Measurements from ENCODE around the gene PCSK7. TPM values are rescaled to one million over a fixed set of nuclear protein-coding genes. Genes with fewer than 3 reads are reported as not detected.
A peak's percentile ranks its signal among the peaks of the same experiment; 100 is the strongest.

Gene PCSK7
- total RNA-seq, 1 donor from 2014 or later = 154 TPM

DNA sequence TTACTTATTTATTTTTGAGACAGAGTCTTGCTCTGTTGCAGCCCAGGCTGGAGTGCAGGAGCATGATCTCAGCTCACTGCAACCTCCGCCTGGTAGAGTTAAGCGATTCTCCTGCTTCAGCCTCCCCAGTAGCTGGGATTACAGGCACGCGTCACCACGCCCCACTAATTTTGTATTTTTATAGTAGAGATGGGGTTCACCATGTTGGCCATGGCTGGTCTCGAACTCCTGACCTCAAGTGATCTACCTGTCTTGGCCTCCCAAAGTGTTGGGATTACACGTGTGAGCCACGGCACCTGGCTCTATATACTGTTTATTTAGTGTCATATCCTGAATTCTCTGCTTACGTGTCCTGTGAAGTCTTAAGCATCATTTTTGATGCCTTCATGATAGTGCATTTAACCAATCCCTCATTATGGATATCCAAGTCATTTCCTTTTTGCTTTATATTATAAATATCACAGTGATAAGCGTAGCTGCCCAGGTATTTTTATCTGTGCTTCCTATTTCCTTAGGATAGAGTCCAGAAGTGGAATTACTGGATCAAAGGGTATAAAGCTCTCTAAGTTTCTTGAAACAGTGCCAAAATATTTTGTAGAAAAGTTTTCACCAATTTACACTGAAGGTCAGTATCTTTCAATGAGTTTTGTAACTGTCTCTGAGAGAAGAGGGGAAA, 54.2 kb downstream of the PCSK7 start:
- H3K4me1 Mint-ChIP-seq (ENCODE audit: low read depth) = peaks cover 27% of the 10 kb centered on the region
- H3K27me3 Mint-ChIP-seq (ENCODE audit: low read depth) = no peaks in the 10 kb centered on the region
- peak overlapping the region; percentile 94 for H3K4me3 Mint-ChIP-seq (ENCODE audit: low read depth)
- H3K27ac Mint-ChIP-seq = peak overlapping the region; percentile 86
- DNase-seq (ENCODE audit: low spot score) = no peak
- peaks cover 1% of the 10 kb centered on the region for H3K36me3 Mint-ChIP-seq (ENCODE audit: low read depth)
- H3K9me3 Mint-ChIP-seq = no peaks in the 10 kb centered on the region
- intact Hi-C loops (cut with micrococcal nuclease) = loop anchor here (1.0 kb wide), 1 partner anchor 32 kb away; no protein-coding TSS in a partner anchor

GRCh38 chr11:117176186-117176585, 55.7 kb downstream of the PCSK7 start:
- Mint-ChIP-seq H3K4me3 (ENCODE audit: low read depth) (no peak overlapping the region), H3K9me3 (no peaks in the 10 kb centered on the region), H3K27me3 (ENCODE audit: low read depth) (no peaks in the 10 kb centered on the region), H3K4me1 (ENCODE audit: low read depth) (peaks cover 31% of the 10 kb centered on the region), H3K36me3 (ENCODE audit: low read depth) (peaks cover 4% of the 10 kb centered on the region), H3K27ac (no peak overlapping the region)
- DNase-seq (ENCODE audit: low spot score) = no peak
- intact Hi-C loops (cut with micrococcal nuclease) = no loop called here

DNA sequence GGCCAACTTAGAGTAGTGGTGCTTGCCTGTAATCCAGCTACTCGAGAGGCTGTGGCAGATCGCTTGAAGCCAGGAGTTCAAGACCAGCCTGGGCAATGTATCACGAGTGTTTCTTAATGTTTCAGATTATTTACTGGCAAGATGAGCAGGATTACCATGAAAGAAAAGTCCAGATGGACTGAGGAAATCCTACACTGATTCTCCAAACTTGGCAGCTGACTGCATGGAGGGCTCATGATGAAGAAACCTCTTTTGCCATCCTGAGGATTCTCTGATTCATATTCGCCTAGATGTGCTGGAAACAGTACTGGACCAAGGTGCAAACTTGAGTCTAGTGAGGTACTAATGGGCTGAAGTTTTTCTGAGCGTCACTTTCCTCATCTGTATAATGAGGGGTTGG, 56.1 kb downstream of the PCSK7 start:
- Mint-ChIP-seq H3K4me3 (ENCODE audit: low read depth) (no peak overlapping the region), H3K27ac (no peak overlapping the region), H3K4me1 (ENCODE audit: low read depth) (peaks cover 27% of the 10 kb centered on the region), H3K36me3 (ENCODE audit: low read depth) (peaks cover 7% of the 10 kb centered on the region), H3K9me3 (no peaks in the 10 kb centered on the region), H3K27me3 (ENCODE audit: low read depth) (no peaks in the 10 kb centered on the region)
- DNase-seq (ENCODE audit: low spot score) = no peak
- intact Hi-C loops (cut with micrococcal nuclease) = no loop called here

DNA sequence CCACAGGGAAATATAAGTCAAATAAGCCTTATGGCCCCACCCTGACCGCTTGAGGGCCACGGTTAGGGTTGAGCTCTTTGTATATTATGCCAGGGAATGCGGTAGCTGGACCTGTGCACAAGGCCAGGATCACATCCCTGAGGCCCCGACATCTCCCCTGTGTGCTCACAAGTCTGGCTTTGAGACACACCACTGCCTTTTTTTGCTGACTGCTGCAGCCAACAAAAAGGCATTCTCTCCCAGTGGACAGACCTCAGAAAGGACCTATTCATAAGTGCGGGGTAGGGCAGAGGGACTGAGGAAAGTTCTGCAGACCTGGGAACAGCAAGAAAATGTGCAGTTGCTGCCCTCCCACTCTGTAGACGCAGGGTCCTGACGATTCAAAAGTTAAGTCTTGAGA, 56.8 kb downstream of the PCSK7 start:
- Mint-ChIP-seq H3K4me1 (ENCODE audit: low read depth) (peaks cover 23% of the 10 kb centered on the region), H3K27me3 (ENCODE audit: low read depth) (no peaks in the 10 kb centered on the region), H3K36me3 (ENCODE audit: low read depth) (peaks cover 14% of the 10 kb centered on the region), H3K27ac (no peak overlapping the region), H3K4me3 (ENCODE audit: low read depth) (no peak overlapping the region), H3K9me3 (no peaks in the 10 kb centered on the region)
- intact Hi-C loops (cut with micrococcal nuclease) = no loop called here
- no peak for DNase-seq (ENCODE audit: low spot score)

DNA sequence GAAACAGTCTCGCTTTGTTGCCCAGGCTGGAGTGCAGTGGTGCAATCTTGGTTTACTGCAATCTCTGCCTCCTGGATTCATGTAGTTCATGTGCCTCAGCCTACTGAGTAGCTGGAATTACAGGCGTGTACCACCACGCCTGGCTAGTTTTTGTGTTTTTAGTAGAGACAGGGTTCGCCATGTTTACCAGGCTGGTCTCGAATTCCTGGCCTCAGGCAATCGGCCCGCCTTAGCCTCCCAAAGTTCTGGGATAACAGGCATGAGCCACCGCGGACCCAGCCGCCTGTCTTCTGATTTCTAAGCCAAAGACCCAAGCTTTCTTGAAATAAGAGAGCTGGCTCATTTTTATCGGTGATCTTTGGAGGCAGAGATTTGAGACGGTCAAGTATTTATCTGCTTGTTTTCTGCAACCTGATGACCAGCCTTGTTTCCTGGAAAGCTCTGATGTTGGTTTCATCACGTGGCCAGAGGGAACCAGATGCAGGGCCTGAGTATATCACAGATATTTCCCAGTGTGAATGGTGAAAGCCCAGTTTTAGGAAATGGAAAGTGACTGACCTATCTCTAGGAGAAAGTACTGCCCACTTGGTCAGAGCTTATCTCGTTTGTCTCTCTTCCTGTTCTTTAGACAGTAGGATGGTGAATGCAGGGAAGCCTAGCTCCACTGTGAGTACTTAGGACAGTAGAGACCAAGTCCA, 59.0 kb downstream of the PCSK7 start:
- peaks cover 25% of the 10 kb centered on the region for H3K36me3 Mint-ChIP-seq (ENCODE audit: low read depth)
- no peak overlapping the region for H3K27ac Mint-ChIP-seq
- no peaks in the 10 kb centered on the region for H3K27me3 Mint-ChIP-seq (ENCODE audit: low read depth)
- intact Hi-C loops (cut with micrococcal nuclease) = no loop called here
- peaks cover 9% of the 10 kb centered on the region for H3K4me1 Mint-ChIP-seq (ENCODE audit: low read depth)
- H3K4me3 Mint-ChIP-seq (ENCODE audit: low read depth) = no peak overlapping the region
- H3K9me3 Mint-ChIP-seq = no peaks in the 10 kb centered on the region
- no peak for DNase-seq (ENCODE audit: low spot score)

DNA sequence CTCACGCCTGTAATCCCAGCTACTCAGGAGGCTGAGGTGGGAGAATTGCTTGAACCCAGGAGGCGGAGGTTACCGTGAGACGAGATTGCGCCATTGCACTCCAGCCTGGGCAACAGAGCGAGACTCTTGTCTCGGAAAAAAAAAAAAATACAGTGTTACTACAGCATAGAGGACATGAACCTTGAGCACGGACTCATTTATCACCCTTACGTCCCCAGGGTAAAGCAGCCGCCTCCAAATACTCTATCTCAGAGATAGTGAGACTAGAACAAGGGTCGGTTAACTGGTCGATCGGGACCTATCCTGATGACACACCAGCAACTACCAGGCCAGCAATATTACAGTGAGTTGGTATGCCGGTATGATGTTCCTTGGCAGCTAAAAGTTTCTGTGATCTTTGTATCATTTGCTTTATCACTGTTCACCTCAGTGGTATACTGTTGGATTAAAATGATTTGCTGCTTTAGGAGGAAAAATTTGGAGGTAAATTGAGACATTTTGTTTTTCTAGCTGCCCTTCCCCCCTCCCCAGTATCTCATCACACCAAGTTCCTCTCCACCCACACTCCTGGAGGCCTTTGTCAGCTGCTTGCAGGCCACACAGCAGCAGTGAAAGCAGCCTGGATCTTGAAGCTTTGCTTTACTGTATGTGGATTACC, 60.3 kb downstream of the PCSK7 start:
- Mint-ChIP-seq H3K4me3 (ENCODE audit: low read depth) (no peak overlapping the region), H3K27ac (peak overlapping the region; percentile 39), H3K36me3 (ENCODE audit: low read depth) (peaks cover 36% of the 10 kb centered on the region), H3K4me1 (ENCODE audit: low read depth) (peaks cover 7% of the 10 kb centered on the region), H3K9me3 (no peaks in the 10 kb centered on the region), H3K27me3 (ENCODE audit: low read depth) (no peaks in the 10 kb centered on the region)
- intact Hi-C loops (cut with micrococcal nuclease) = no loop called here
- DNase-seq (ENCODE audit: low spot score) = no peak

DNA sequence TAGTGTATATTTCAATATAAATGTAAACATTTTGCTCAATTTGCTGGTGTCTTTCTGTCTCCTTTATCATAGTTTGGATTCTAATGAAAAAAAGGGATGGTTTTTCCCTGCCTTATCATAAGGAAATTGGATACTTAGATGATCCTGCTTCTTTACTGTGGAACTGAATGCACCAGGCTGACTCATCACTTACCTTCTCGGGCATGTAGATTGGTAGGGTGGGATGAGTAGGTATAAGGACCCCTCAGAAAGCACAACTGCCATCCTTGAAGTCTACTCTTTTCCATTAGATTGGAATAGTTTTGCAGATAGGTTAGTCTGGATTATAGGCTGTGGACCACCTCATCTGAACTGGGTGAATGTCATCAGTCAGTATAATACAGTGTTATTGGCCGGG, 60.9 kb downstream of the PCSK7 start:
- no peak for DNase-seq (ENCODE audit: low spot score)
- intact Hi-C loops (cut with micrococcal nuclease) = no loop called here
- no peak overlapping the region for H3K27ac Mint-ChIP-seq
- peaks cover 7% of the 10 kb centered on the region for H3K4me1 Mint-ChIP-seq (ENCODE audit: low read depth)
- H3K9me3 Mint-ChIP-seq = no peaks in the 10 kb centered on the region
- H3K27me3 Mint-ChIP-seq (ENCODE audit: low read depth) = no peaks in the 10 kb centered on the region
- peaks cover 41% of the 10 kb centered on the region for H3K36me3 Mint-ChIP-seq (ENCODE audit: low read depth)
- H3K4me3 Mint-ChIP-seq (ENCODE audit: low read depth) = no peak overlapping the region

DNA sequence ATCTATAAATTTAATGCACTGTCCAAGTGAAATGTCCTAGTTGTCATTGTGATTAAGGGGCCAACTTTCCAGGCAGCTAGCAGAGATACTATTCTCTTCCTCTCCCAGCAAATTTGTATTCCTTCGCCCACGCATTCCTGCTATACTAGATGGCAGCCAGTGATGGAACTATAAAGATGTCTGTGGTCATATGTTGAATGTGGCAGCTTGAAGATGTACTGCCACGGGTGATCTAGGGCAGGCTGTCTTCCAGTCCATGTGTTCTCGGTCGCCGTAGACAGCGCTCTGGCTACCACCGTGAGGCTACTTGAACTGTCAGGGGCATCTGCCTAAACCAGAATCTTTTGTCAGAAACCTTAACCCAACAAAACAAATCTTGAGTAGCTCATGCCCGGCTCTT, 61.7 kb downstream of the PCSK7 start:
- DNase-seq (ENCODE audit: low spot score) = no peak
- peaks cover 7% of the 10 kb centered on the region for H3K4me1 Mint-ChIP-seq (ENCODE audit: low read depth)
- H3K27ac Mint-ChIP-seq = no peak overlapping the region
- intact Hi-C loops (cut with micrococcal nuclease) = no loop called here
- H3K9me3 Mint-ChIP-seq = no peaks in the 10 kb centered on the region
- no peaks in the 10 kb centered on the region for H3K27me3 Mint-ChIP-seq (ENCODE audit: low read depth)
- peaks cover 48% of the 10 kb centered on the region for H3K36me3 Mint-ChIP-seq (ENCODE audit: low read depth)
- no peak overlapping the region for H3K4me3 Mint-ChIP-seq (ENCODE audit: low read depth)

DNA sequence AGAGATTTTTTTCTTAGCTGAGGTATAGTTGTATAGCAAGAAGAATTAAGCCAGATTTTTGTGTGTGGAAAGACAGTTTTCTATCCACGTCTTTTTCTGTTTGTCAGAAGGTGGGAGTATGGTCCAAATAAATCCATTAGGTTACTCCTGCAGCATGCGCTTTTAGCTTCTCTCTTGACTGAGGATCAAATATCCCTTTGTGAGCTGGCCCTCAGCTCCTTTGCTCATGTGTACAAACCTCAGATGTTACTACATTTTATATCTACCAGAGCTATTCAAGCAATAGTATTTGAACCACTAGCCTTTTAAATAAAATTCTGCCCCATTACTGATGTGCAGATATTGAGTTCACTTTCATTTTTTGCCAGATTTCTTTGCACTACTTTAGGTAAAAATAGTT, 62.1 kb downstream of the PCSK7 start:
- H3K27me3 Mint-ChIP-seq (ENCODE audit: low read depth) = no peaks in the 10 kb centered on the region
- H3K27ac Mint-ChIP-seq = no peak overlapping the region
- peaks cover 7% of the 10 kb centered on the region for H3K4me1 Mint-ChIP-seq (ENCODE audit: low read depth)
- no peak for DNase-seq (ENCODE audit: low spot score)
- no peak overlapping the region for H3K4me3 Mint-ChIP-seq (ENCODE audit: low read depth)
- peaks cover 50% of the 10 kb centered on the region for H3K36me3 Mint-ChIP-seq (ENCODE audit: low read depth)
- intact Hi-C loops (cut with micrococcal nuclease) = no loop called here
- H3K9me3 Mint-ChIP-seq = no peaks in the 10 kb centered on the region

DNA sequence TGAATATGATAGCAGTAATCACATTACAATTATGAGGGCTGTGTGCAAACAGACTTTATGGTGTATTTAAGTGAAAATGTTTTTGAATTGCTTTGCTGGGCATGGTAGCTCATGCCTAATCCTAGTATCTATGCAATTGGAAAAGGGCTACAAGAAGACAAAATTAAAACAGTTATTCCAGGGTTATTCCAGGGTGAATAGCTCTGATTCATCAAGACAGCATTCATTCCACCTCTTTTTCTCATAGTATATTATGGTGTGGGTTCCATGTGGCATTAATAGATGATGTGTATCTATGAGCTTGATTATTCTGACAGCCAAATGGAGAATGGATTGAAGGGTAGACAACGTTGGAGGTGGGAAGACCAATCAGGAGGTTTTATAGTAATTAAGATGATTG, 65.4 kb downstream of the PCSK7 start:
- intact Hi-C loops (cut with micrococcal nuclease) = no loop called here
- H3K9me3 Mint-ChIP-seq = no peaks in the 10 kb centered on the region
- DNase-seq (ENCODE audit: low spot score) = no peak
- H3K36me3 Mint-ChIP-seq (ENCODE audit: low read depth) = peaks cover 65% of the 10 kb centered on the region
- no peaks in the 10 kb centered on the region for H3K4me1 Mint-ChIP-seq (ENCODE audit: low read depth)
- H3K27ac Mint-ChIP-seq = no peak overlapping the region
- no peak overlapping the region for H3K4me3 Mint-ChIP-seq (ENCODE audit: low read depth)
- no peaks in the 10 kb centered on the region for H3K27me3 Mint-ChIP-seq (ENCODE audit: low read depth)

- no peak overlapping the region for H3K4me3 Mint-ChIP-seq (ENCODE audit: low read depth)
- peaks cover 4% of the 10 kb centered on the region for H3K4me1 Mint-ChIP-seq (ENCODE audit: low read depth)
- DNase-seq (ENCODE audit: low spot score) = no peak
- intact Hi-C loops (cut with micrococcal nuclease) = no loop called here
- peaks cover 58% of the 10 kb centered on the region for H3K36me3 Mint-ChIP-seq (ENCODE audit: low read depth)
- no peaks in the 10 kb centered on the region for H3K9me3 Mint-ChIP-seq
- H3K27me3 Mint-ChIP-seq (ENCODE audit: low read depth) = no peaks in the 10 kb centered on the region
- no peak overlapping the region for H3K27ac Mint-ChIP-seq
Measured at GRCh38 chr11:117160826-117161225, 71.0 kb downstream of the PCSK7 start.

GRCh38 chr11:117159892-117160291, 72.0 kb downstream of the PCSK7 start:
- H3K27me3 Mint-ChIP-seq (ENCODE audit: low read depth) = no peaks in the 10 kb centered on the region
- intact Hi-C loops (cut with micrococcal nuclease) = no loop called here
- peaks cover 54% of the 10 kb centered on the region for H3K36me3 Mint-ChIP-seq (ENCODE audit: low read depth)
- no peaks in the 10 kb centered on the region for H3K9me3 Mint-ChIP-seq
- no peak overlapping the region for H3K4me3 Mint-ChIP-seq (ENCODE audit: low read depth)
- H3K27ac Mint-ChIP-seq = no peak overlapping the region
- no peak for DNase-seq (ENCODE audit: low spot score)
- H3K4me1 Mint-ChIP-seq (ENCODE audit: low read depth) = peaks cover 4% of the 10 kb centered on the region

DNA sequence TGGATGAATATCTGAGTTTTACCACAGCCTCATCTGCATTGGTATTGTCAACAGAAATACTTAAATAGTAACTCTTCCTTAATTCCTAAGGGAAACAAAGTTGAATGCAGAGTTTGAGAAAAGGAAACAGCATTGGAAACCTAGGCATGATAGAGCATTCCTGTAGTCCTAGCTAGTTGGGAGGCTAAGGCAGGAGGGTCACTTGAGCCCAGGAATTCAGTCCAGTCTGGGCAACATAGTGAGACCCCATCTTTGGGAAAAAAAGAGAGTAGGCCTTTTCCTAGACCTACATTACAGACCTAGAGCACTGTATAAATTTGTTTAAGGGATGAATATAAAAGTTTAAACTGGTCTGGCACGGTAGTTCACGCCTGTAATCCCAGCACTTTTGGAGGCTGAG, 74.4 kb downstream of the PCSK7 start:
- DNase-seq (ENCODE audit: low spot score) = no peak
- H3K27ac Mint-ChIP-seq = no peak overlapping the region
- peaks cover 7% of the 10 kb centered on the region for H3K4me1 Mint-ChIP-seq (ENCODE audit: low read depth)
- no peaks in the 10 kb centered on the region for H3K27me3 Mint-ChIP-seq (ENCODE audit: low read depth)
- no peaks in the 10 kb centered on the region for H3K9me3 Mint-ChIP-seq
- no peak overlapping the region for H3K4me3 Mint-ChIP-seq (ENCODE audit: low read depth)
- intact Hi-C loops (cut with micrococcal nuclease) = no loop called here
- H3K36me3 Mint-ChIP-seq (ENCODE audit: low read depth) = peaks cover 46% of the 10 kb centered on the region
